HepG2 (cell line): Measurements from ENCODE around the gene FOSB. TPM values are rescaled to one million over a fixed set of nuclear protein-coding genes. Genes with fewer than 3 reads are reported as not detected.

Experiments used
- EP300 ChIP-seq, 3 experiments: sonication (generic) in 1 of 3; formaldehyde crosslinking in 1 of 3; IDR thresholded peaks; 2 replicates each; pipeline versions ENCODE4 v1.5.1 to v1.6.1; 2011 to 2020; ENCODE audit warnings: low read depth in 2 of 3, low read length in 2 of 3, borderline replicate concordance in 1 of 3, improper control_type of control experiment in 1 of 3, mild to moderate bottlenecking in 1 of 3, missing genetic modification reagents in 1 of 3, moderate library complexity in 1 of 3
- ETV5 ChIP-seq: IDR thresholded peaks from 2 replicates; pipeline ENCODE4 v1.6.1; 2018; ENCODE audit warnings: missing biosample characterization, missing genetic modification reagents, inconsistent platforms, borderline replicate concordance
- HOXD1 ChIP-seq: sonication (generic); formaldehyde crosslinking; IDR thresholded peaks from 2 replicates; pipeline ENCODE4 v1.5.0; 2020; ENCODE audit warnings: missing genetic modification reagents
- NPAS2 ChIP-seq: sonication (generic); formaldehyde crosslinking; IDR thresholded peaks from 2 replicates; pipeline ENCODE4 v1.8.0; 2022; ENCODE audit warnings: mild to moderate bottlenecking, missing genetic modification reagents, borderline replicate concordance
- POLR2G ChIP-seq: fragments of 200-400 bp; formaldehyde crosslinking; IDR thresholded peaks from 2 replicates; pipeline ENCODE4 v1.6.1; 2018; ENCODE audit warnings: mild to moderate bottlenecking, low read depth, low read length, moderate library complexity
- ZBTB42 ChIP-seq: sonication (generic); formaldehyde crosslinking; IDR thresholded peaks from 2 replicates; pipeline ENCODE4 v1.5.0; 2020; ENCODE audit warnings: mild to moderate bottlenecking, missing genetic modification reagents
- ZNF34 ChIP-seq: sonication (generic); formaldehyde crosslinking; IDR thresholded peaks from 2 replicates; pipeline ENCODE4 v1.4.0; 2020; ENCODE audit warnings: mild to moderate bottlenecking, missing genetic modification reagents, borderline replicate concordance
- ZNF550 ChIP-seq: sonication (generic); formaldehyde crosslinking; IDR thresholded peaks from 2 replicates; pipeline ENCODE4 v1.4.0; 2020; ENCODE audit warnings: mild to moderate bottlenecking, missing genetic modification reagents, borderline replicate concordance
- ZNF792 ChIP-seq: IDR thresholded peaks from 2 replicates; pipeline ENCODE4 v1.6.1; 2016
- ZSCAN22 ChIP-seq: sonication (generic); formaldehyde crosslinking; IDR thresholded peaks from 2 replicates; pipeline ENCODE4 v1.4.0; 2020; ENCODE audit warnings: mild to moderate bottlenecking, missing genetic modification reagents
- polyA plus RNA-seq, 8 experiments: library from polyadenylated mRNA; depleted of rRNA in 3 of 8; stranded (reverse) in 7 of 8; unstranded in 1 of 8; fragments of >200 nt; fragmentation: Illumina TruSeq in 4 of 8; extraction: Trizol in 4 of 8; gene quantifications; 2 replicates each; pipeline versions ENCODE4 v1.2.1 to v1.2.3, GENCODE V29; 2011 to 2016; ENCODE audit warnings: low read depth in 4 of 8, missing spikeins in 1 of 8, mixed read lengths in 1 of 8; ENCODE audit not compliant: insufficient read depth in 1 of 8
- total RNA-seq, 5 experiments: library from RNA; depleted of rRNA; stranded (reverse); fragments of >200 nt; fragmentation: Illumina TruSeq; extraction: Trizol; gene quantifications; 2 replicates each; pipeline ENCODE4 v1.2.3, GENCODE V29; 2016; ENCODE audit warnings: low read depth in 1 of 5
- TF ChIP-seq, protein P1 (sequence below): sonication (generic); formaldehyde crosslinking; conservative IDR thresholded peaks from 2 replicates; pipeline ENCODE4 v1.5.0; 2020; ENCODE audit warnings: missing genetic modification reagents
- TF ChIP-seq, protein P2 (sequence below): sonication (generic); formaldehyde crosslinking; IDR thresholded peaks from 2 replicates; pipeline ENCODE4 v1.4.0; 2020; ENCODE audit warnings: missing genetic modification reagents, borderline replicate concordance
- TF ChIP-seq, protein P3 (sequence below): sonication (generic); formaldehyde crosslinking; IDR thresholded peaks from 2 replicates; pipeline ENCODE4 v1.4.0; 2020; ENCODE audit warnings: missing genetic modification reagents, low read depth, mild to moderate bottlenecking, borderline replicate concordance
- TF ChIP-seq, protein P4 (sequence below): IDR thresholded peaks from 2 replicates; pipeline ENCODE4 v1.4.0; 2020; ENCODE audit warnings: mild to moderate bottlenecking, missing genetic modification reagents
- TF ChIP-seq, protein P5 (sequence below): sonication (generic); formaldehyde crosslinking; IDR thresholded peaks from 2 replicates; pipeline ENCODE4 v1.5.0; 2020; ENCODE audit warnings: mild to moderate bottlenecking, missing genetic modification reagents, borderline replicate concordance

Gene FOSB
- total and polyA plus RNA-seq, 2 of the 13 experiments (the other 11 are each of a cell fraction or from before 2014, with no cell fraction given), result 2.8 to 6.0 TPM

DNA sequence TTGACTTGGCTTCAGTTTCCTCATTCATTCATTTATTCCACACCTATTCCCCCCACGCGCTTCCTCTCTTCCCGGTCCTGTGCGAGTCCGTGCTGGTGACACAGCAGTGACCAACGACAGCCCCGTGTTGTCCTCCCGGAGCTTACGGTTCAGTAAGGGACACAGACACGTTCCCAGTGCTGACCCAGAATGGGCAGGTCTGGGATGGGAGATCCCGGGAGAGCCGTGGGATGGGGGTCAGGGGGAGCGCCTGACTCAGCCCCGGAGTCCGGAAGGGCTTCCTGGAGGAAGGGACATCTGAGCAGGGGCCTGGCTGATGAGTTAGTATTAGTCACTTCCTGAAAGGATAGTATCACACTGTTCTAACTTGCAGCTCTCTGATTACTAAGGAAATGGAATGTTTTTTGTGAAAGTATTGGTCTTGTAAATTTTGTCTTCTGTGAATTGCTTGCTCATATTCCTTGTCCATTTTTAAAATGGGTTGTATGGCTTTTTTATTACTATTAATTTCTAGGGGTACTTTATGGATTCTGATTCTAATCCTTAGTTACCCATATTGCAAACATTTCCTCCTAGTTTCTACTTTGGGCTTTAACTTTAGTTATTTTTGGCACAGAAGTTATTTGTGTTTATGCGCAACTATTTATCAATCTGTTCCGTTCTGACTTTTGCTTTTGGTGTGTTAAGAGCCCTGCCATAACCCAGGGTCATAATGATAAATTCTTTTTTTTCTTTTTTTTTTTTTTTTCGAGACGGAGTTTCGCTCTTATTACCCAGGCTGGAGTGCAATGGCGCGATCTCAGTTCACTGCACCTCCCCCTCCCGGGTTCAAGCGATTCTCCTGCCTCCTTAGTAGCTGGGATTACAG, 43.4 kb upstream of the FOSB start (continued):
- TF ChIP-seq, protein P1, sequence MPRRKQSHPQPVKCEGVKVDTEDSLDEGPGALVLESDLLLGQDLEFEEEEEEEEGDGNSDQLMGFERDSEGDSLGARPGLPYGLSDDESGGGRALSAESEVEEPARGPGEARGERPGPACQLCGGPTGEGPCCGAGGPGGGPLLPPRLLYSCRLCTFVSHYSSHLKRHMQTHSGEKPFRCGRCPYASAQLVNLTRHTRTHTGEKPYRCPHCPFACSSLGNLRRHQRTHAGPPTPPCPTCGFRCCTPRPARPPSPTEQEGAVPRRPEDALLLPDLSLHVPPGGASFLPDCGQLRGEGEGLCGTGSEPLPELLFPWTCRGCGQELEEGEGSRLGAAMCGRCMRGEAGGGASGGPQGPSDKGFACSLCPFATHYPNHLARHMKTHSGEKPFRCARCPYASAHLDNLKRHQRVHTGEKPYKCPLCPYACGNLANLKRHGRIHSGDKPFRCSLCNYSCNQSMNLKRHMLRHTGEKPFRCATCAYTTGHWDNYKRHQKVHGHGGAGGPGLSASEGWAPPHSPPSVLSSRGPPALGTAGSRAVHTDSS (CRISPR knock-in tag), result no peak
- TF ChIP-seq, protein P2, sequence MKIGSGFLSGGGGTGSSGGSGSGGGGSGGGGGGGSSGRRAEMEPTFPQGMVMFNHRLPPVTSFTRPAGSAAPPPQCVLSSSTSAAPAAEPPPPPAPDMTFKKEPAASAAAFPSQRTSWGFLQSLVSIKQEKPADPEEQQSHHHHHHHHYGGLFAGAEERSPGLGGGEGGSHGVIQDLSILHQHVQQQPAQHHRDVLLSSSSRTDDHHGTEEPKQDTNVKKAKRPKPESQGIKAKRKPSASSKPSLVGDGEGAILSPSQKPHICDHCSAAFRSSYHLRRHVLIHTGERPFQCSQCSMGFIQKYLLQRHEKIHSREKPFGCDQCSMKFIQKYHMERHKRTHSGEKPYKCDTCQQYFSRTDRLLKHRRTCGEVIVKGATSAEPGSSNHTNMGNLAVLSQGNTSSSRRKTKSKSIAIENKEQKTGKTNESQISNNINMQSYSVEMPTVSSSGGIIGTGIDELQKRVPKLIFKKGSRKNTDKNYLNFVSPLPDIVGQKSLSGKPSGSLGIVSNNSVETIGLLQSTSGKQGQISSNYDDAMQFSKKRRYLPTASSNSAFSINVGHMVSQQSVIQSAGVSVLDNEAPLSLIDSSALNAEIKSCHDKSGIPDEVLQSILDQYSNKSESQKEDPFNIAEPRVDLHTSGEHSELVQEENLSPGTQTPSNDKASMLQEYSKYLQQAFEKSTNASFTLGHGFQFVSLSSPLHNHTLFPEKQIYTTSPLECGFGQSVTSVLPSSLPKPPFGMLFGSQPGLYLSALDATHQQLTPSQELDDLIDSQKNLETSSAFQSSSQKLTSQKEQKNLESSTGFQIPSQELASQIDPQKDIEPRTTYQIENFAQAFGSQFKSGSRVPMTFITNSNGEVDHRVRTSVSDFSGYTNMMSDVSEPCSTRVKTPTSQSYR (CRISPR knock-in tag), result peak; percentile 36; the same call in 1 of the 2 replicates
- TF ChIP-seq ZNF550 (CRISPR knock-in tag), result no peak
- TF ChIP-seq NPAS2 (CRISPR knock-in tag), result no peak
- TF ChIP-seq ZNF34, result 0 out of 2 replicates have a peak, but pooled peaks have one; percentile 61
- TF ChIP-seq POLR2G, result peak; percentile 80
- TF ChIP-seq, protein P3, sequence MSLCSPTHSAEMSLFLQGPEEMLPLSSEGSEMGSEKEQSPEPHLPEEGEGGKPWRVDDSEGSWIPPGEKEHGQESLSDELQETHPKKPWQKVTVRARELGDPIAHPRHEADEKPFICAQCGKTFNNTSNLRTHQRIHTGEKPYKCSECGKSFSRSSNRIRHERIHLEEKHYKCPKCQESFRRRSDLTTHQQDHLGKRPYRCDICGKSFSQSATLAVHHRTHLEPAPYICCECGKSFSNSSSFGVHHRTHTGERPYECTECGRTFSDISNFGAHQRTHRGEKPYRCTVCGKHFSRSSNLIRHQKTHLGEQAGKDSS (CRISPR knock-in tag), result peak; percentile 35; the same call in 1 of the 2 replicates
- TF ChIP-seq ZBTB42 (CRISPR knock-in tag), result no peak
- 0 out of 2 replicates have a peak, but pooled peaks have one; percentile 47 for TF ChIP-seq HOXD1 (CRISPR knock-in tag)
- no peak for TF ChIP-seq ZSCAN22
- TF ChIP-seq ZNF792, result peak; percentile 73; the same call in 1 of the 2 replicates
- TF ChIP-seq ETV5, result peak; percentile 98
- peak in 1 of 2 experiments; percentile 69; a peak in 2 of 4 replicates for TF ChIP-seq EP300 (IDR thresholded peaks at IDR 0.05; ENCODE audit: low read depth in 2 of 2, low read length in 2 of 2)
- TF ChIP-seq EP300 (CRISPR knock-in tag; IDR thresholded peaks at IDR 0.05; ENCODE audit: borderline replicate concordance), result no peak; the same call in 1 of the 2 replicates
- TF ChIP-seq, protein P4, sequence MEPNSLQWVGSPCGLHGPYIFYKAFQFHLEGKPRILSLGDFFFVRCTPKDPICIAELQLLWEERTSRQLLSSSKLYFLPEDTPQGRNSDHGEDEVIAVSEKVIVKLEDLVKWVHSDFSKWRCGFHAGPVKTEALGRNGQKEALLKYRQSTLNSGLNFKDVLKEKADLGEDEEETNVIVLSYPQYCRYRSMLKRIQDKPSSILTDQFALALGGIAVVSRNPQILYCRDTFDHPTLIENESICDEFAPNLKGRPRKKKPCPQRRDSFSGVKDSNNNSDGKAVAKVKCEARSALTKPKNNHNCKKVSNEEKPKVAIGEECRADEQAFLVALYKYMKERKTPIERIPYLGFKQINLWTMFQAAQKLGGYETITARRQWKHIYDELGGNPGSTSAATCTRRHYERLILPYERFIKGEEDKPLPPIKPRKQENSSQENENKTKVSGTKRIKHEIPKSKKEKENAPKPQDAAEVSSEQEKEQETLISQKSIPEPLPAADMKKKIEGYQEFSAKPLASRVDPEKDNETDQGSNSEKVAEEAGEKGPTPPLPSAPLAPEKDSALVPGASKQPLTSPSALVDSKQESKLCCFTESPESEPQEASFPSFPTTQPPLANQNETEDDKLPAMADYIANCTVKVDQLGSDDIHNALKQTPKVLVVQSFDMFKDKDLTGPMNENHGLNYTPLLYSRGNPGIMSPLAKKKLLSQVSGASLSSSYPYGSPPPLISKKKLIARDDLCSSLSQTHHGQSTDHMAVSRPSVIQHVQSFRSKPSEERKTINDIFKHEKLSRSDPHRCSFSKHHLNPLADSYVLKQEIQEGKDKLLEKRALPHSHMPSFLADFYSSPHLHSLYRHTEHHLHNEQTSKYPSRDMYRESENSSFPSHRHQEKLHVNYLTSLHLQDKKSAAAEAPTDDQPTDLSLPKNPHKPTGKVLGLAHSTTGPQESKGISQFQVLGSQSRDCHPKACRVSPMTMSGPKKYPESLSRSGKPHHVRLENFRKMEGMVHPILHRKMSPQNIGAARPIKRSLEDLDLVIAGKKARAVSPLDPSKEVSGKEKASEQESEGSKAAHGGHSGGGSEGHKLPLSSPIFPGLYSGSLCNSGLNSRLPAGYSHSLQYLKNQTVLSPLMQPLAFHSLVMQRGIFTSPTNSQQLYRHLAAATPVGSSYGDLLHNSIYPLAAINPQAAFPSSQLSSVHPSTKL (CRISPR knock-in tag), result peak; percentile 23; the same call in 1 of the 2 replicates
- TF ChIP-seq, protein P5, sequence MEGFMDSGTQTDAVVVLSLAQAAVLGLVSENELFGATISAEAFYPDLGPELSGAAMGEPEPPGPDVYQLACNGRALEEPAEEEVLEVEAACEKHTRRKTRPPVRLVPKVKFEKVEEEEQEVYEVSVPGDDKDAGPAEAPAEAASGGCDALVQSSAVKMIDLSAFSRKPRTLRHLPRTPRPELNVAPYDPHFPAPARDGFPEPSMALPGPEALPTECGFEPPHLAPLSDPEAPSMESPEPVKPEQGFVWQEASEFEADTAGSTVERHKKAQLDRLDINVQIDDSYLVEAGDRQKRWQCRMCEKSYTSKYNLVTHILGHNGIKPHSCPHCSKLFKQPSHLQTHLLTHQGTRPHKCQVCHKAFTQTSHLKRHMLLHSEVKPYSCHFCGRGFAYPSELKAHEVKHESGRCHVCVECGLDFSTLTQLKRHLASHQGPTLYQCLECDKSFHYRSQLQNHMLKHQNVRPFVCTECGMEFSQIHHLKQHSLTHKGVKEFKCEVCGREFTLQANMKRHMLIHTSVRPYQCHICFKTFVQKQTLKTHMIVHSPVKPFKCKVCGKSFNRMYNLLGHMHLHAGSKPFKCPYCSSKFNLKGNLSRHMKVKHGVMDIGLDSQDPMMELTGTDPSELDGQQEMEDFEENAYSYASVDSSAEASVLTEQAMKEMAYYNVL (CRISPR knock-in tag), result no peak
